Measurements from ENCODE around the gene CLIP2. TPM values are rescaled to one million over a fixed set of nuclear protein-coding genes. Genes with fewer than 3 reads are reported as not detected.

Gene CLIP2
- total RNA-seq, 1 experiment from 2014 or later = 6.9 TPM

DNA sequence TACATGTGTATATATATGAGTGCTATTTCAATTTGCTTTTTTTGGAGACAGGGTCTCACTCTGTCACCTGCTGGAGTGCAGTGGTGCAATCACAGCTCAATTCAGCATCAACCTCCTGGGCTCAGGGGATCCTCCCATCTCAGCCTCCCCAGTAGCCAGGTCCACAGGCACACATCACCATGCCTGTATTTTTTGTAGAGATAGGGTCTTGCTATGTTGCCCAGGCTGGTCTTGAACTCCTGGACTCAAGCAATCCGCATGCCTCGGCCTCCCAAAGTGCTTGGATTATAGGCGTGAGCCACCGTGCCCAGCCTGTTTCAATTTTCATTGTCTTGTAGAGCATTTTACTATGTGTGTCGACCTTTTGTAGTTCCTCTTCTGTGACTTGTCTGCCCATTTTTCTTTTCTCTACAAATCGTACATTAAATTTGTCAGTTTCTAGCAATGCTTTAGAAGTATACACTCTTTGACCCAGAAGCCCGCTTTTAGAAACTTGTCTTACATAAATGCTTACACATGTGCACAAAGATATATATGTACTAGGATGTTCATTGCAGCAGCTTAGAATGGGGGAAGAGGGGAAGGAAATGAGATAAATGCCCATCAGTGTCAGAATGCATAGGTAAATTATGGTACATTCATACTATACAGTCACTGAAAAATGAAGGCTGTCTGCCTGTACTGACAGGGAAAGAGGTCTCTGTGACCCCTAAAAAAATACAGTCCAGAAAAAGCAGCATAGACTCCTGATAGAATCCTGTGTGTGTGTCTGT, 22.8 kb upstream of the CLIP2 start:
- no peaks in the 10 kb centered on the region for H3K27me3 ChIP-seq
- DNase-seq = no peak
- no peak overlapping the region for H3K4me3 ChIP-seq
- H3K9me3 ChIP-seq = no peaks in the 10 kb centered on the region
- no peaks in the 10 kb centered on the region for H3K36me3 ChIP-seq

DNA sequence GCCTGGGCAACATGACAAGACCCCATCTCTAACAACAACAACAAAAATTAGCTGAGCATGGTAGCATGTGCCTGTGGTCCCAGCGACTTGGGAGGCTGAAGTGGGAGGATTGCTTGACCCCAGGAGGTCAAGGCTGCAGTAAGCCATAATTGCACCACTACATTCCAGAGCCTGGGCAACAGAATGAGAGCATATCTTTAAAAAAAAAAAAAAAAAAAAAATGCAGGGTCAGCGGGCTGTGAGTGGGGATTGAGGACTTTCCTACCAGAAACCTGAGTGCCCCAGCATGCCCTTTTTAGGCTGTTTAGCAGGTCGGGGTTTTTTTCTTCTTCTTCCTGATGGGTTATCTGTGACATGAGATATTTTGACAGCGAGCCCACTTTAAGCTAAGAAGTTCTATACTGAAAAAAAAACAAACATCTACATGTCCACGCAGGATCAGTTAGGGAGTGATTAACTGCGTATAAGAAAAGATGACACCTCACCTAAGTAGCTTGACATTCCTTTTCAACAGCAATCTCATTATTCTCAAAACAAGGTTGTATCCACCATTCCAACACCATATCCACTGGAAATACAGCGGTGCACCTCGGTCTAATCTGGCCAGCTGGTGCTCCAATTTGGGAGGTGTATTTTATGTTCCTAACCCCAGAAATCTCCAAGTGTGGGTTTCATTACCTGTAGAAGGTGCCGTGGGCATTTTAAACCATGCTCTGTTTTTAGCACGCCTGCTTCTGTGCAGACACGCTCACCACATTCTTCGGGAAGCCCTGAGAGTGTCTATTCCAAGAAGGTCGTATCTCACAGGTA, 21.2 kb upstream of the CLIP2 start:
- no peaks in the 10 kb centered on the region for H3K27me3 ChIP-seq
- no peak for DNase-seq
- H3K4me3 ChIP-seq = no peak overlapping the region
- H3K9me3 ChIP-seq = no peaks in the 10 kb centered on the region
- H3K36me3 ChIP-seq = no peaks in the 10 kb centered on the region

DNA sequence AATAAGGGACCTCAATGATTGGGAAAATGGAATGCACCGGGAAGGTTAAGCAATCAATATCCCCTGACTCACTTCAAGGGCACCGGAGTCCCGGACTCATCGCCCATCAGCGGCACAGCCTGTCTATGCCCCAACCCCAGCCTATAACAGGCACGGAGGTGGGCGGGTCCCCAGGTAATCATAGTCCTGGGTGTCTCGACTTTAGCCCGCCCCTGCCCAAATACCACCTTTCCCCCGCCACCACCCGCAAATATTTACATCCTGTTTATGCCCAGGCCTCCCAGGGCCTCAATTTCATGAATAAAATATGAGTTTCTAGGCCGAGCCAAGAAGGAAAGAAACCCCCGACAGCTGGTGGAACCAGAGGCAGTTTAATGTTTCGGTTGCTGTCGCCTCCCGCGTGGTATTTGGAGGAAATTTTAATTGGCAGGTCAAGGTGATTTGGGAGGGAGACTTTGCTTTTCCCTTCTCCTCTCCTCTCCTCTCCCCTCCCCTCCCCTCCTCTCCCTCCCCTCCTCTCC, 19.4 kb upstream of the CLIP2 start:
- peak overlapping the region; percentile 32 for H3K4me3 ChIP-seq
- no peaks in the 10 kb centered on the region for H3K36me3 ChIP-seq
- no peaks in the 10 kb centered on the region for H3K9me3 ChIP-seq
- DNase-seq = peak; percentile 70
- H3K27me3 ChIP-seq = no peaks in the 10 kb centered on the region

DNA sequence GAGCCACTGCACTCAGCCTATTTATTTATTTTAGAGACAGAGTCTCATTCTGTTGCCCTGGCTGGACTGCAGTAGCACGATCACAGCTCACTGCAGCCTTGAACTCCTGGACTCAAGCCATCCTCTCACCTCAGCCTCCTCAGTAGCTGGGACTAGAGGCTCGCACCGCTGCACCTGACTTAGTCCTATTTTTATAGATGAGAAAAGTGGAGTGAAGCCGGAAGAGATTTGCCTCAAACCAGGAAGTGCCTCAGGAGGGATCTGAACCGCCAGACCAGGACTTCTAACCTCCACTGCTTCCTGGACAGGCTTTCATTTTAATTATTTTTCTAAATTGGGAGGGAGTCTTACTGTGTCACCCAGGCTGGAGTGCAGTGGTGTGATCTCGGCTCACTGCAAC, 17.5 kb upstream of the CLIP2 start:
- Histone ChIP-seq H3K27me3 (no peaks in the 10 kb centered on the region), H3K4me3 (no peak overlapping the region), H3K9me3 (no peaks in the 10 kb centered on the region), H3K36me3 (no peaks in the 10 kb centered on the region)
- DNase-seq = no peak

DNA sequence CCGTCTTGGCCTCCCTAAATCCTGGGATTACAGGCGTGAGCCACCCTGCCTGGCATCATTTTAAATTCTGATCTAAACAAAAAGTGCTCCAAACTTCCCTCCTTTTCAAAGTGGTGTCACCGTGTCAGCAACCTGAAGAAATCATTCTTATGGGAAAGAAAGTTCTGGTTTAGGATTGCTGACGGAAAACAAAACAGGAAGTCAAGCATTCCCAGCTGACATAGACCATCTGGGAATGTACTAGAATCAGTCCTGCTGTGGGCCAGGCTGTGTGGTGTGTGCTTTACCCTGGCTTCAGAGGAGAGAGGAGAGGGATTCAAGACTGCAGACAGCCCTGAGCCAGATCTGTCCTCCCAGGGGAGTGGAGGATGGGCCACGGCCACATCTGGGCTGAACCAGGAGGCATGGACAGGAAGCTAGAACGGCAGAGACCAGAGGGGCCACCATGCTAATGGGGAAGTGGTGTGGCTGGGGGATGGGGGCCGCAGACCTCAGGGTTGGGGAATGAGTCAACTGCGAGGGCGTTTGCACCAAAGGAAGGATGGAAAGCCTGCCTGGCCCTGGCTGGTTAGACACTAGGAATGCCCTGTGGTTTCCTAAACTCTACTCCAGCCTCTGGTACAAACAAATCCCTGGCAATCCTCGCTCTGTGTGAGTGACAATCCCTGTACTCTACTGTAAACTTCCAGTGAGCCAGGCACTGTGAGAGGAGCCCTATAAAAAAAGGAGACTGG, 16.7 kb upstream of the CLIP2 start:
- Histone ChIP-seq H3K9me3 (no peaks in the 10 kb centered on the region), H3K36me3 (no peaks in the 10 kb centered on the region), H3K4me3 (no peak overlapping the region), H3K27me3 (no peaks in the 10 kb centered on the region)
- peak; percentile 93 for DNase-seq

DNA sequence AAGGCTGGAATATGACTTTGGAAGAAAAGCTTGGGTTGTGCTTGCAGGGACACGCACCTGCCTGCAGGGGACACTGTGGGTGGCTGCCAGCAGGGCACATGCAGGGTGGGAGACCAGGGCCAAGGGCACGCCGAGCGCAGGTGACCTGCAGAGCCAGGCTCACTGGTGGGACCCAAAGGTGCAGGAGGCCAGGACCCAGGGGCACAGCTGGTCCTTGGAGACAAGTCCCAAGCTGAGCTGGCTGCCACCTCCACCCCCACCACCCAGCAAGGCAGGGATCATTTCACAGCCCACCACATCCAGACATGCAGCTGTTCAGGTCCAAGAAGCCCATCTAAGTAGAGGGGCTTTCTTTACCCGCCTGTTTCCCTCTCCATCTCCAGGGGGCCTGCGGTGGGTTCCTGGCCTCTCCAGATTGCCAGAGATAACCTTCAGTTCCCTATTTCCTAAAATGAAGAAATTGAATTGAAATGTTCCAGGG, 13.8 kb upstream of the CLIP2 start:
- H3K9me3 ChIP-seq = no peaks in the 10 kb centered on the region
- H3K4me3 ChIP-seq = no peak overlapping the region
- DNase-seq = peak; percentile 14
- H3K36me3 ChIP-seq = no peaks in the 10 kb centered on the region
- H3K27me3 ChIP-seq = no peaks in the 10 kb centered on the region

DNA sequence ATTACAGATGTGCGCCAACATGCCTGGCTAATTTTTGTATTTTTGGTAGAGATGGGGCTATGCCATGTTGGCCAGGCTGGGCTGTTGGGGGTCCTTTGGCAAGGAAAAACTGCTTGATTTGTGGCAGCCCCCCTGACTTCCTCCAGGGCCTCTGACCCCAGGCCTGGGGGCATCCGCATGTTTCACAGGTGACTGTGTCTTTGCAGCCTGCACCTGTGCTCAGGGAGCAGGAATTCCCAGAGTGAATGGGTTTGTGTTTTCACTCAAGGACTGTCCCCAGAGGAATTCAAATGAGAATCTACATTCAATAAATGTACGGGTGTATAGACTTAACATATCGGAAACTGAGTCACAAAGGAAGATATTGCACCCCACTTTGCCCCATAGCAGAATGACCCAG, 11.6 kb upstream of the CLIP2 start:
- H3K36me3 ChIP-seq = no peaks in the 10 kb centered on the region
- no peaks in the 10 kb centered on the region for H3K9me3 ChIP-seq
- H3K4me3 ChIP-seq = no peak overlapping the region
- DNase-seq = no peak
- no peaks in the 10 kb centered on the region for H3K27me3 ChIP-seq

DNA sequence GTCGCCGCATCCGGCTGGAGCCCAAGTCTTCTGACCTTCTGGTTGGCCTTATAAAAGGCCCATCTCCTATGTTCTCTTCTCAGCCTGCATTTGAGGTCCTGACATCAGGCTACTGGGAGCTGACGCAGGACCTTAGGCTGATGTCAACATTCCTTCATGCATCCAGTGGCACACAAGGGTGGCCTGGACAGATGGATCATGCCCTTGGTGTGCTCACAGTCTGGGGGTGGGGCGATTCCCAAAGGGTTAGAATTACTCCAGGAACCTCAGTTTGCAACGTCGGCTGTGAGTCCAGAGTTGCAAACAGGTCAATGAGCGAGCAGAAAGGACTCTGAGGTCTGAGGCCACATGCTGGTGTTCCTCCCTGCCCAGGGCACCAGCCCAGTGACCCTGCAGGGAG, 8.2 kb upstream of the CLIP2 start:
- no peaks in the 10 kb centered on the region for H3K27me3 ChIP-seq
- no peak overlapping the region for H3K4me3 ChIP-seq
- no peak for DNase-seq
- no peaks in the 10 kb centered on the region for H3K36me3 ChIP-seq
- H3K9me3 ChIP-seq = no peaks in the 10 kb centered on the region

DNA sequence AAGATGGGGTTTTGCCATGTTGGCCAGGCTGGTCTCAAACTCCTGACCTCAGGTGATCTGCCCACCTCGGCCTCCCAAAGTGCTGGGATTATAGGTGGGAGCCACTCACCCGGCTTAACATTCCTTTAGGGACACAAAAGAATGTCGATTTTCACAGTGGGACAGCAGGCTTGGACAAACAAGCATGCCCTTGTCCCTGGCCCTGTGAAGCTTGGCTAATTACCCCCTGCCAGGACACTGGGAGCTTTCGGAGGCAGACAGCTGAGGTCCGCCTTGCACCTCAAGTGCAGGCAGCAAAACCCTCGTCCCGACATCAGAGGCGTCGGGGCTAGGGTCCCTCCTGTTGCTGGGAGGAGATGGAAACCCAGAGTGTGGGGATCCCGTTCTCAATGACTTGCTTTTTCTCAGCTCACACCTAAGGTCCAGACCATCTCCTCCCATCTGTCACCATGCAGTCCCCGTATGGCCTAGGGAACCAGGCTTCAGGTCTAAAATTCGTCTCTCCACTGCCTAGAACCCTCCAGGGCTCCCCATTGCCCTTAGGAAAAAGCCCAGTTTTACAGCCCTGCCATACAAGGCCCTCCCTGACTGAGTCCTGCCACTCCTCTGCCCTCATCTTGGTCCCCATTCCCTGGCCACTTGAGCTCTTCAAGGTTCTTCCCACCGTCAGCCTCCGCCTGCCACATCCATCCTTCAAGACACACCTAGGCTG, 6.3 kb upstream of the CLIP2 start:
- H3K4me3 ChIP-seq = no peak overlapping the region
- no peaks in the 10 kb centered on the region for H3K36me3 ChIP-seq
- H3K9me3 ChIP-seq = no peaks in the 10 kb centered on the region
- DNase-seq = no peak
- no peaks in the 10 kb centered on the region for H3K27me3 ChIP-seq

DNA sequence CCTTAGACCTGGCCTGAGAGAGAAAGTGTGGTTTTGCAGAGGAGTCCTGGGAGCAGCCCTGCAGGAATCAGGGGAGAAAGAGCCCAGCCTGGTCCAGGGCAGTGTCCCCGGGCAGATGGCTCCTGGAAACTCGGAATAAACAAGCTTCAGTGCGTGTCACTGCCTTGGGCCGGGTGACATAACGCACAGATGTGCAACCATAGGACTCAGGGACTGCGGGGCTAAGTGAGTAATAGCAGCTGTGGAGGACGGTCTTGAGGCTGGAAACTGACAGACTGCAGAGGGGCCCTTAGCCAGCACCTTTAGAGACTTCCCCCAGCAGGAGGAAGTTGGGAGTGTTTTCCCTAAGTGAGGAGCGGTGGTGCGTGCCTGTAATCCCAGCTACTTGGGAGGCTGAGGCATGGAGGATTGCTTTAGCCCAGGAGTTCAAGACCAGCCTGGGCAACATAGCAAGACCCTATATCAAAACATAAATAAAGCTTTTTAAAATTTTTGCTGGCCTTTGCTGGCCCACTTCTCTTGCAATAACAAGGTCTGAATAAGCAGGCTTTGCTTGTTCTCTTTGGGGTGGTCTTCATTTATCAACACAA, 5.3 kb upstream of the CLIP2 start:
- DNase-seq = no peak
- Histone ChIP-seq H3K36me3 (no peaks in the 10 kb centered on the region), H3K9me3 (no peaks in the 10 kb centered on the region), H3K4me3 (no peak overlapping the region), H3K27me3 (no peaks in the 10 kb centered on the region)

DNA sequence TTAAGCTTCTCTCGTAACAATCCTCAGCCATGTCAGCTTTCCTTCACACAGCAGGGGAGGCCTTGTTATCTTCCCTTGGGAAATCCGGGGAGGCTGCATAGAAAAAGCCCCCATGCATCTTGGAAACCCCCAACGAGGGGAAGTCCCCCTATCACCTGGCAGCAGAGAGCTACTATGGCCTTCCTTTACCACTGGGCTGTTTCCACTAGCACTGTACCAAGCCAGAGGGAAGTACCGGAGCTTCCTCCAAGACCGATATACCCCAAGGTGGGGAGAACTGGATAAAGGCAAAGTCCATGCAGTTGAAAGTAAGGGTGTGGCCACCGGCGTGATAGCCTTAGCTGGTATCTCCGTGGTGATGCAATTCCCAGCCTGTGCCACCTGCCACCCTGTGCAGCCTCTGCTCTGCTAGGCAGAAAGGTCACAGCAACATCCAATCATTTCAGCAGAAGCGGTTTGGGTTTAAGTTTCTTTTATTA, 4.4 kb upstream of the CLIP2 start:
- no peak overlapping the region for H3K4me3 ChIP-seq
- DNase-seq = no peak
- H3K36me3 ChIP-seq = no peaks in the 10 kb centered on the region
- H3K9me3 ChIP-seq = no peaks in the 10 kb centered on the region
- H3K27me3 ChIP-seq = no peaks in the 10 kb centered on the region

DNA sequence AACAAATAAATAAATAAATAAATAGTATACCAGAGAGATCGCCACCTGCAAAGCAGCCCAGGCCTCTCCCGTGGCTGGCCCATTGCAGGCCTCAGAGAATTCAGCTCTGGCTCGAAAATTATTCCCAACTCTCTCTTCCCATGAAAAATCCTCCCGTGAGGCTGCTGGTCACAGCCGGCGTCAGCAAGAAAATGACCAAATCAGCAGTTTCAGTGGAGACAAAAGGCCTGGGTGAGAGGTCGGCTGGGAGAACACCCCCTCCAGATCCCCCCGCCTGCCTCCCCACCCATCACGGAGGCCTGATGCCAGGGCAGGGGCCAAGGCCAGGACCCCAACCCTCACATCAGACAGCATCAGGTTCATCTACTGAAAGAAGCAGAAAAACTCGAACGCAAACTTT, 3.1 kb upstream of the CLIP2 start:
- Histone ChIP-seq H3K4me3 (no peak overlapping the region), H3K9me3 (no peaks in the 10 kb centered on the region), H3K27me3 (no peaks in the 10 kb centered on the region), H3K36me3 (no peaks in the 10 kb centered on the region)
- DNase-seq = no peak

DNA sequence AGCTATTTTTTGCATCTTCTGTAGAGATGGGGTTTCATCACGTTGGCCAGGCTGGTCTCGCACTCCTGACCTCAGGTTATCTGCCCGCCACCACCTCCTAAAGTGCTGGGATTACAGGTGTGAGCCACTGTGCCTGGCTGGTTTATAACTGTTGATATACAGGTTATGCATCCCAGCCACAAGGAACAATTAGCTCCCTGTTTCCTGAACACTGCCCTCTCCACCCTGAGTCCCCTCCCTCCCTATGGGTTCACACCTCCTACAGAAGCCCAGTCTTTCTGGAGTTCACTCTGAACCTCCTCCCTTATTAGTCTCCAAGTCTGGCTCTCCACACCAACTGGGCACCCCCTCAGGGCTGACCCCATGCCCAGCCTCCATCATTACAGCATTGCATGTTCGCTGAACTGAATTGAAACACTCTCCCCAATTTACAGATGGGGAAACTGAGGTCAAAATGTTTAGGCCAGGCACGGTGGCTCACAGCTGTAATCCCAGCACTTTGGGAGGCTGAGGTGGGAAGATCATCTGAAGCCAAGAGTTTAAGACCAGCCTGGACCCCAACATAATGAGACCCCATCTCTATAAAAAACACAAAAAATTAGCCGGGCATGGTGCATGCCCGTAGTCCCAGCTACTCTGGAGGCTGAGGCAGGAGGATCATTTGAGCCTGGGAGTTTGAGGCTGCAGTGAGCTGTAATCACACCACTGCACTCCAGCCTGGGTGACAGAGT, 1.7 kb upstream of the CLIP2 start:
- H3K36me3 ChIP-seq = no peaks in the 10 kb centered on the region
- no peak overlapping the region for H3K4me3 ChIP-seq
- no peaks in the 10 kb centered on the region for H3K27me3 ChIP-seq
- no peak for DNase-seq
- H3K9me3 ChIP-seq = no peaks in the 10 kb centered on the region

DNA sequence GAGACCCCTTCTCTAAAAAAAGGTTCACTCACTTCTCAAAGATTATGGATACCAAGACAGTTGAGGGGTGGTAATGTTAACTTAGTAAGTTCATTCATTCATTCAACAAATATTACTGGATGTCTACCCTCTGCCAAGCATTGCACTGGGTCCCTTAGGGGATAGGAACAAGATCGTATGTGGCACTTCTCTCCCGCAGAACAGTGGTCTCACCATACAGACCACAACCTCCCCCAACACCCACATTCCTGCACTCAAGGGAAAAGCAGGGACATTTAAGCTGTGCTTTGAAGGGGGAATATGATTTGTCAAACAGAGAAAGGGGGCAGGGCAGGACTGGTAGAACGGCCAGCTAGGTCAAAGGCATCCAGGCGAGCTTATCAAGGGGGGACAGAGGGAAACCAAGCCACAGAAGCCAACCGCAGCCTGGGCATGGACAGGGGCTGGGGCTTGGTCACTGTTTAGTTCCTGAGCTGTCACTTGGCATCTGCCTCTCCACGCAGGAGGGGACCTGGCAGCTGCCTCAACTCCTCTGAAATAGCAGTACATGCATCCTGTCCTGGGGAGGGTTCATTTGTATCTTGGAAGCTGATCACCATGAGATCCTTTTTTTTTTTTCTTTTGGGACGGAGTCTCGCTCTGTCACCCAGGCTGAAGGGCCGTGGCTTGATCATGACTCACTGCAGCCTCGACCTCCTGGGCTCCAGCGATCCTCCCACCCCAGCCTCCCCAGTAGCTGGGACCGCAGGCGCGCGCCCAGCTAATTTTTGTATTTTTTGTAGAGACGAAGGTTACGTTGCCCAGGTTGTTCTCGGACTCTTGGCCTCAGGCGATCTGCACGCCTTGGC, 949 bp upstream of the CLIP2 start:
- Histone ChIP-seq H3K36me3 (no peaks in the 10 kb centered on the region), H3K4me3 (peak overlapping the region; percentile 50), H3K9me3 (no peaks in the 10 kb centered on the region), H3K27me3 (no peaks in the 10 kb centered on the region)
- DNase-seq = peak; percentile 89
